GM23338 (cell line): ENCODE results near the gene CDHR5. TPM values are rescaled to one million over a fixed set of nuclear protein-coding genes. Genes with fewer than 3 reads are reported as not detected.

Source experiments
- ATAC-seq: fragments of 200-7000 bp; cut with Tn5 transposase; 3 replicates; pipeline ENCODE4 v1.9.1; 2020
- DNase-seq: peaks from one replicate; pipeline ENCODE4 v3.0.0-alpha.2; 2015; ENCODE audit warnings: low spot score
- H2AFZ ChIP-seq: fragments of 200-600 bp; sonication (generic); 2 replicates; pipeline ENCODE4 v1.8.0; 2016; ENCODE audit warnings: antibody characterized with exemption, mild to moderate bottlenecking, moderate library complexity
- H3F3A ChIP-seq: fragments of 200-600 bp; sonication (generic); replicated peaks from 2 replicates; pipeline ENCODE4 v1.8.0; 2017; ENCODE audit warnings: antibody characterized with exemption, mixed run types, low read depth
- H3K27ac ChIP-seq: fragments of 200-600 bp; sonication (generic); 2 replicates; pipeline ENCODE4 v1.6.1; 2016; ENCODE audit warnings: low read depth
- H3K27me3 ChIP-seq: fragments of 200-600 bp; sonication (generic); 2 replicates; pipeline ENCODE4 v1.8.0; 2016; ENCODE audit warnings: mild to moderate bottlenecking, mixed run types, moderate library complexity; ENCODE audit not compliant: insufficient read depth
- H3K36me3 ChIP-seq: fragments of 200-600 bp; sonication (generic); 2 replicates; pipeline ENCODE4 v1.8.0; 2016; ENCODE audit warnings: mild to moderate bottlenecking; ENCODE audit not compliant: insufficient read depth
- H3K4me1 ChIP-seq: fragments of 200-600 bp; sonication (generic); 2 replicates; pipeline ENCODE4 v1.8.0; 2016; ENCODE audit warnings: mild to moderate bottlenecking, moderate library complexity; ENCODE audit not compliant: insufficient read depth
- H3K4me2 ChIP-seq: fragments of 200-600 bp; sonication (generic); 2 replicates; pipeline ENCODE4 v1.7.1; 2017; ENCODE audit warnings: mixed run types
- H3K4me3 ChIP-seq: fragments of 200-600 bp; sonication (generic); 2 replicates; pipeline ENCODE4 v1.6.1; 2016; ENCODE audit warnings: mixed run types
- H3K79me2 ChIP-seq: fragments of 200-600 bp; sonication (generic); replicated peaks from 2 replicates; pipeline ENCODE4 v1.8.0; 2017; ENCODE audit warnings: mild to moderate bottlenecking; ENCODE audit not compliant: insufficient read depth
- H3K9me2 ChIP-seq: fragments of 200-600 bp; sonication (generic); 2 replicates; pipeline ENCODE4 v1.8.0; 2017; ENCODE audit not compliant: insufficient read depth
- H4K20me1 ChIP-seq: fragments of 200-600 bp; sonication (generic); replicated peaks from 2 replicates; pipeline ENCODE4 v1.8.0; 2017; ENCODE audit warnings: mild to moderate bottlenecking; ENCODE audit not compliant: insufficient read depth
- H3K27ac Mint-ChIP-seq: 2 replicates; pipeline ENCODE4 v1.8.0; 2020; ENCODE audit warnings: inconsistent platforms, mild to moderate bottlenecking, moderate library complexity, mixed read lengths
- H3K27me3 Mint-ChIP-seq: 3 replicates; pipeline ENCODE4 v1.8.0; 2022; ENCODE audit warnings: low read depth, mild to moderate bottlenecking, moderate library complexity, mixed read lengths, inconsistent platforms; ENCODE audit not compliant: insufficient read depth, poor library complexity
- H3K36me3 Mint-ChIP-seq: 3 replicates; pipeline ENCODE4 v1.8.0; 2021; ENCODE audit warnings: low read depth, mild to moderate bottlenecking, inconsistent platforms, moderate library complexity, mixed read lengths
- H3K4me1 Mint-ChIP-seq: 3 replicates; pipeline ENCODE4 v1.8.0; 2020; ENCODE audit warnings: mild to moderate bottlenecking, inconsistent platforms, mixed read lengths
- H3K4me3 Mint-ChIP-seq: 3 replicates; pipeline ENCODE4 v1.8.0; 2021; ENCODE audit warnings: moderate library complexity, mild to moderate bottlenecking, inconsistent platforms, mixed read lengths
- H3K9me3 Mint-ChIP-seq: 3 replicates; pipeline ENCODE4 v1.8.0; 2020; ENCODE audit warnings: moderate library complexity, mild to moderate bottlenecking, inconsistent platforms, mixed read lengths
- CREB1 ChIP-seq: fragments of 250-450 bp; sonication (Bioruptor Pico); IDR thresholded peaks from 2 replicates; pipeline ENCODE4 v1.5.0; 2020; ENCODE audit warnings: low read depth, mild to moderate bottlenecking, moderate library complexity
- CTCF ChIP-seq, 2 experiments: fragments of 200-600 bp in 1 of 2; sonication (generic) in 1 of 2; conservative IDR thresholded peaks; 2 replicates each; pipeline versions ENCODE4 v1.5.1 to v1.6.1; 2016 to 2017; ENCODE audit warnings: antibody characterized with exemption in 2 of 2, low read depth in 2 of 2, mild to moderate bottlenecking in 2 of 2, moderate library complexity in 1 of 2
- EZH2 ChIP-seq: fragments of 200-600 bp; sonication (generic); IDR thresholded peaks from one replicate; pipeline ENCODE4 v1.8.0; 2017; ENCODE audit warnings: antibody characterized with exemption, mild to moderate bottlenecking, low read depth; ENCODE audit not compliant: unreplicated experiment
- EZH2phosphoT487 ChIP-seq: fragments of 200-600 bp; sonication (generic); IDR thresholded peaks from one replicate; pipeline ENCODE4 v1.8.1; 2018; ENCODE audit warnings: antibody characterized with exemption; ENCODE audit not compliant: unreplicated experiment
- NANOG ChIP-seq: IDR thresholded peaks from 2 replicates; pipeline ENCODE4 v1.6.1; 2016; ENCODE audit warnings: antibody characterized with exemption, borderline replicate concordance
- POLR2AphosphoS5 ChIP-seq: IDR thresholded peaks from 2 replicates; pipeline ENCODE4 v1.6.1; 2016; ENCODE audit warnings: antibody characterized with exemption, low read depth
- STAT1 ChIP-seq: IDR thresholded peaks from one replicate; pipeline ENCODE4 v1.6.1; 2016; ENCODE audit warnings: antibody characterized with exemption; ENCODE audit not compliant: unreplicated experiment
- ZNF114 ChIP-seq: fragments of 250-450 bp; sonication (Bioruptor Pico); IDR thresholded peaks from 2 replicates; pipeline ENCODE4 v1.5.0; 2020; ENCODE audit warnings: mild to moderate bottlenecking, moderate library complexity
- ZNF331 ChIP-seq: fragments of 250-450 bp; sonication (Bioruptor Pico); IDR thresholded peaks from 2 replicates; pipeline ENCODE4 v1.5.0; 2020; ENCODE audit warnings: low read depth, mild to moderate bottlenecking, moderate library complexity
- ZNF462 ChIP-seq: fragments of 250-450 bp; sonication (Bioruptor Pico); IDR thresholded peaks from 2 replicates; pipeline ENCODE4 v1.5.0; 2020; ENCODE audit warnings: mild to moderate bottlenecking, moderate library complexity
- polyA plus RNA-seq: library from polyadenylated mRNA; unstranded; fragments of >200 nt; fragmentation: Nextera tagmentation; extraction: Ambion mirVana; gene quantifications from 2 replicates; pipeline ENCODE4 v1.2.1, GENCODE V29; 2016
- total RNA-seq: library from RNA; depleted of rRNA; stranded (reverse); fragments of >200 nt; shearing (Covaris generic); gene quantifications from 2 replicates; pipeline ENCODE4 v1.2.3, GENCODE V29; 2014
- TF ChIP-seq, protein P1 (sequence below): IDR thresholded peaks from 2 replicates; pipeline ENCODE4 v1.6.1; 2016; ENCODE audit warnings: antibody characterized with exemption

CDHR5 gene
- total and polyA plus RNA-seq, 2 experiments from 2014 or later = not detected

DNA sequence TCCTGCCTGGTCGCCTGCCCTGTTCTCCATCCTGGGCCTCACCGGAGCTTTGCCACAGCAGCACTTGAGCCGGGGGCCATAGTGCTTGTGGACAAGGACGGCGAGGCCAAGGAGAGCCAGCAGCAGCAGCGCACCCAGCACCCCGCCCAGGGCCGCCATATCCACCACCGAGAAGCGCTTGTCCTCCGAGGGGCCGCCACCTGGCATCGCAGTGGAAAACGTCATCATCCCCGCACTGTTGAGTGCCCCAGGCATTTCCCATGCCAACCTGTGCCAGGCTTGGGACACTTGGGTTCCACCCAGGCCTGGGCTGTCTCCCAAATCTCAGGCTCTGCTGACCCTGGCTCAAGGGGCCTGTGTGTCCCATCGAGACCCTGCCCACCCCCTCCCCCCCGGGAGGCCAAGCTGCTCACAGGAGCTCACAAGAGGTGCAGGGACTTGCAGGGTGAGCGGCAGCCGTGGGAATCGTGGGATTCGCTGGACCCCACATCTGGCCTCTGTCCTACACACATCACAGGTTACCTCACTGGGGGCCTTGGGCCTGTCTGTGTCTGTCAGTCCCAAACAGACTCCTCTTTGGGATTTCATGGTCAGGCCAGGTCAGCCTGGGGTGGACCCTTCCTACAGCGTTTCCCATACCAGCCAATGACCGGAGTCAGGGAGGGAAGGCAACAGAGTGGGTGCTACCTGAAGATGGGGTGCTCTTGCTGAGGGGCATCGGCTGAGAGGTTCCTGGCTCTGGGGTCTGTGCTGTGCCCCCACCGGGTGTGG lies 6.7 kb downstream of the CDHR5 start:
- Histone ChIP-seq H3F3A (peaks cover 14% of the 10 kb centered on the region), H4K20me1 (0 out of 2 replicates have a peak, but pooled peaks cover 8% of the 10 kb centered on the region), H3K79me2 (no peaks in the 10 kb centered on the region), H3K4me3 (no peak overlapping the region), H2AFZ (no peak overlapping the region), H3K4me2 (no peak overlapping the region), H3K27me3 (no peaks in the 10 kb centered on the region), H3K9me2 (no peaks in the 10 kb centered on the region), H3K4me1 (peaks cover 11% of the 10 kb centered on the region; the same call in 1 of the 2 replicates), H3K36me3 (no peaks in the 10 kb centered on the region), H3K27ac (no peak overlapping the region)
- no peak overlapping the region for H3K4me3 Mint-ChIP-seq
- peaks cover 10% of the 10 kb centered on the region for H3K27me3 Mint-ChIP-seq
- DNase-seq = no peak
- H3K36me3 Mint-ChIP-seq = no peaks in the 10 kb centered on the region; the same call in 2 of the 3 replicates
- no peaks in the 10 kb centered on the region; the same call in 2 of the 3 replicates for H3K4me1 Mint-ChIP-seq
- TF ChIP-seq ZNF114 (no peak), EZH2phosphoT487 (no peak), CREB1 (CRISPR knock-in tag) (no peak)
- TF ChIP-seq, protein P1, sequence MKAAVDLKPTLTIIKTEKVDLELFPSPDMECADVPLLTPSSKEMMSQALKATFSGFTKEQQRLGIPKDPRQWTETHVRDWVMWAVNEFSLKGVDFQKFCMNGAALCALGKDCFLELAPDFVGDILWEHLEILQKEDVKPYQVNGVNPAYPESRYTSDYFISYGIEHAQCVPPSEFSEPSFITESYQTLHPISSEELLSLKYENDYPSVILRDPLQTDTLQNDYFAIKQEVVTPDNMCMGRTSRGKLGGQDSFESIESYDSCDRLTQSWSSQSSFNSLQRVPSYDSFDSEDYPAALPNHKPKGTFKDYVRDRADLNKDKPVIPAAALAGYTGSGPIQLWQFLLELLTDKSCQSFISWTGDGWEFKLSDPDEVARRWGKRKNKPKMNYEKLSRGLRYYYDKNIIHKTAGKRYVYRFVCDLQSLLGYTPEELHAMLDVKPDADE = no peak
- no peaks in the 10 kb centered on the region for H3K9me3 Mint-ChIP-seq
- no peak overlapping the region for H3K27ac Mint-ChIP-seq
- no peak for ATAC-seq

DNA sequence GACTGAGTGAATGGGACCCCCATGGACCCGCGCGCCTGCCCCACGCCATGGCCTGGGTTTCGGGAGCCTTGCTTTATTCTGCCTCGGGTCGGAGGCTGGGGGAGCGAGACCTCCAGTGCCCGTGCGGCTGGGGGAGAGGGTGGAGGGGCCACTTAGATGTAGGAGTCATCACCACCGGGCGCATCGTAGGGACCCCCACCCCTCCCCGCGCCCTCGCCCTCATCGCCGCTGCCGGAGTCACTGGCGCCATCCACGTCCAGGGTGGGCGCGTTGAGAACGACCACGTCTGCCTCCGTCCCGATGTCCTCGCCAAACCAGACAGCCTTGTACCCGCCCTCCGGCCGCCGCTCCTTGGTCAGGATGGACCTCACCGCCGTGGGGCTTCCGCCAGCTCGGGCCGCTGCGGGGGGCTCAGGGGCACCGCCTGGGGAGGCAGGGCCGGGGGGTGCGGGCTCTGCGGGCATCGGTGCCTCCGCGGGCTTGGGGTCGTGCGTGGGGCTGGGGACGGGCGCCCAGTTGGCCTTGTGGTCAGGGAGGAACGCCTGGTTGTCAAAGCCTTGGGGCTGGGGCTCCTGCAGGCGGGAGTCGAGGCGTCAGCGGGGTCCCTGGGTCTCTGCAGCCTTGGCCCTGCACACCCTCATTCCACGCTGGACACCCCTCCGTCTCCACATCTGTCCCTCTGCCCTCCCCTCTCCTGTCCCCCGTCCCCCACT lies 7.4 kb downstream of the CDHR5 start:
- H3K4me3 Mint-ChIP-seq = no peak overlapping the region
- no peak for TF ChIP-seq EZH2
- no peak for TF ChIP-seq ZNF331
- TF ChIP-seq CREB1 (CRISPR knock-in tag) = no peak
- TF ChIP-seq NANOG = no peak
- no peak for TF ChIP-seq POLR2AphosphoS5
- no peak for TF ChIP-seq STAT1
- TF ChIP-seq ZNF462 (CRISPR knock-in tag) = no peak
- TF ChIP-seq CTCF (conservative IDR thresholded peaks at IDR 0.05; ENCODE audit: low read depth in 2 of 2) = no peak

More for the DNA sequence above, 7.4 kb downstream of the CDHR5 start:
- H3K4me1 ChIP-seq = peaks cover 11% of the 10 kb centered on the region; the same call in 1 of the 2 replicates
- peaks cover 22% of the 10 kb centered on the region for H3F3A ChIP-seq
- no peaks in the 10 kb centered on the region for H3K9me3 Mint-ChIP-seq
- DNase-seq (no peak), ATAC-seq (no peak)
- no peak overlapping the region for H2AFZ ChIP-seq
- H3K27me3 ChIP-seq = no peaks in the 10 kb centered on the region
- peaks cover 3% of the 10 kb centered on the region for H3K36me3 Mint-ChIP-seq
- H3K4me3 ChIP-seq = no peak overlapping the region
- no peak overlapping the region for H3K4me2 ChIP-seq
- no peak overlapping the region for H3K27ac ChIP-seq
- no peaks in the 10 kb centered on the region for H3K36me3 ChIP-seq
- peaks cover 1% of the 10 kb centered on the region; the same call in 2 of the 3 replicates for H3K4me1 Mint-ChIP-seq
- no peaks in the 10 kb centered on the region for H3K9me2 ChIP-seq
- no peak overlapping the region for H3K27ac Mint-ChIP-seq
- H3K79me2 ChIP-seq = no peaks in the 10 kb centered on the region
- peaks cover 13% of the 10 kb centered on the region; the same call in 1 of the 2 replicates for H4K20me1 ChIP-seq
- peaks cover 8% of the 10 kb centered on the region for H3K27me3 Mint-ChIP-seq
